Thoracic aorta (tissue), 2 donors: ENCODE results near the gene HERC3. TPM values are rescaled to one million over a fixed set of nuclear protein-coding genes. Genes with fewer than 3 reads are reported as not detected.

Experiments
- ATAC-seq: fragments of 150-250 bp; one replicate; pipeline ENCODE4 v1.8.0; 2017; ENCODE audit warnings: low read depth; ENCODE audit not compliant: insufficient number of reproducible peaks, low FRiP score
- DNase-seq: peaks from one replicate; pipeline ENCODE4 v3.0.0-alpha.2; 2020; ENCODE audit warnings: low spot score
- H3K27ac ChIP-seq, 2 donors: fragments of 200-600 bp; sonication (generic); 1 replicate in 1 of 2; 2 replicates in 1 of 2; pipeline ENCODE4 v1.5.1; 2016; ENCODE audit warnings: mild to moderate bottlenecking in 2 of 2, moderate library complexity in 2 of 2
- H3K27me3 ChIP-seq: fragments of 200-600 bp; sonication (generic); replicated peaks from 2 replicates; pipeline ENCODE4 v1.6.0; 2016; ENCODE audit warnings: mild to moderate bottlenecking; ENCODE audit not compliant: insufficient read depth
- H3K36me3 ChIP-seq: fragments of 200-600 bp; sonication (generic); one replicate; pipeline ENCODE4 v1.5.1; 2016
- H3K4me1 ChIP-seq, 2 donors: fragments of 200-600 bp; sonication (generic); 1 replicate in 1 of 2; 2 replicates in 1 of 2; pipeline versions ENCODE4 v1.5.1 to v1.6.0; 2016; ENCODE audit warnings: low read depth in 2 of 2, mild to moderate bottlenecking in 1 of 2; ENCODE audit not compliant: control insufficient read depth in 1 of 2
- H3K4me3 ChIP-seq: fragments of 200-600 bp; sonication (generic); 2 replicates; pipeline ENCODE4 v1.5.1; 2016; ENCODE audit warnings: mild to moderate bottlenecking
- H3K9me3 ChIP-seq: fragments of 200-600 bp; sonication (generic); 2 replicates; pipeline ENCODE4 v1.5.1; 2016
- total RNA-seq, 2 donors: library from RNA; depleted of rRNA; stranded (reverse); fragments of >200 nt; gene quantifications; one replicate each; pipeline versions ENCODE4 v1.1.0 to v1.2.3, GENCODE V29; 2016
- TF ChIP-seq, protein P1 (sequence below): fragments of 200-600 bp; sonication (generic); IDR thresholded peaks from one replicate; pipeline ENCODE4 v1.5.1; 2019; ENCODE audit warnings: antibody characterized with exemption

Gene HERC3
- total RNA-seq, 2 donors from 2014 or later = 34.5 to 51.4 TPM

GRCh38 chr4:88585917-88586316 is 6.4 kb upstream of the HERC3 start:
- H3K36me3 ChIP-seq = no peaks in the 10 kb centered on the region
- no peak for DNase-seq

DNA sequence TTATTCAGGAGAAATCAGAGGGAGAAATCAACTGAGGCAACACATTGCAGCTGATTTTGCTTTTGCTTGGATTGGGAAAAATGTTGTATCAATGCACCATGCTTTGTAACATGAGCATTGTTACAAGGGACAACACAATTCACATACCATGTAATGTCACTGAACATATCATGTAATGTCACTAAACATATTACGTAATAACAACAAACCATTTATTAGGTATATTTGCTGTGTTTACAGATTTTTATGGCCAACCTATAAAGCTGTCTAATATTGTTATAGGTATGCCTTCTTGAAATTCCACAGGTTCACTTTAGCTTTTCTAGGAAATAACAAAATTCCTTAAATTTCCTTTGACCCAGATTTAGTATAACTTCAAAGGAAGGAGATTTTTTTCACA is 5.0 kb upstream of the HERC3 start:
- ATAC-seq = no peak
- H3K9me3 ChIP-seq = no peaks in the 10 kb centered on the region
- TF ChIP-seq, protein P1, sequence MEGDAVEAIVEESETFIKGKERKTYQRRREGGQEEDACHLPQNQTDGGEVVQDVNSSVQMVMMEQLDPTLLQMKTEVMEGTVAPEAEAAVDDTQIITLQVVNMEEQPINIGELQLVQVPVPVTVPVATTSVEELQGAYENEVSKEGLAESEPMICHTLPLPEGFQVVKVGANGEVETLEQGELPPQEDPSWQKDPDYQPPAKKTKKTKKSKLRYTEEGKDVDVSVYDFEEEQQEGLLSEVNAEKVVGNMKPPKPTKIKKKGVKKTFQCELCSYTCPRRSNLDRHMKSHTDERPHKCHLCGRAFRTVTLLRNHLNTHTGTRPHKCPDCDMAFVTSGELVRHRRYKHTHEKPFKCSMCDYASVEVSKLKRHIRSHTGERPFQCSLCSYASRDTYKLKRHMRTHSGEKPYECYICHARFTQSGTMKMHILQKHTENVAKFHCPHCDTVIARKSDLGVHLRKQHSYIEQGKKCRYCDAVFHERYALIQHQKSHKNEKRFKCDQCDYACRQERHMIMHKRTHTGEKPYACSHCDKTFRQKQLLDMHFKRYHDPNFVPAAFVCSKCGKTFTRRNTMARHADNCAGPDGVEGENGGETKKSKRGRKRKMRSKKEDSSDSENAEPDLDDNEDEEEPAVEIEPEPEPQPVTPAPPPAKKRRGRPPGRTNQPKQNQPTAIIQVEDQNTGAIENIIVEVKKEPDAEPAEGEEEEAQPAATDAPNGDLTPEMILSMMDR = no peak

More at GRCh38 chr4:88585917-88586316, 6.4 kb upstream of the HERC3 start:
- ATAC-seq = no peak
- H3K27me3 ChIP-seq = no peaks in the 10 kb centered on the region
- no peaks in the 10 kb centered on the region for H3K9me3 ChIP-seq
- no peak overlapping the region for H3K27ac ChIP-seq
- H3K4me1 ChIP-seq = peaks cover 0 to 1% of the 10 kb centered on the region in 2 donors
- no peak overlapping the region for H3K4me3 ChIP-seq
- TF ChIP-seq, protein P1 = no peak

DNA sequence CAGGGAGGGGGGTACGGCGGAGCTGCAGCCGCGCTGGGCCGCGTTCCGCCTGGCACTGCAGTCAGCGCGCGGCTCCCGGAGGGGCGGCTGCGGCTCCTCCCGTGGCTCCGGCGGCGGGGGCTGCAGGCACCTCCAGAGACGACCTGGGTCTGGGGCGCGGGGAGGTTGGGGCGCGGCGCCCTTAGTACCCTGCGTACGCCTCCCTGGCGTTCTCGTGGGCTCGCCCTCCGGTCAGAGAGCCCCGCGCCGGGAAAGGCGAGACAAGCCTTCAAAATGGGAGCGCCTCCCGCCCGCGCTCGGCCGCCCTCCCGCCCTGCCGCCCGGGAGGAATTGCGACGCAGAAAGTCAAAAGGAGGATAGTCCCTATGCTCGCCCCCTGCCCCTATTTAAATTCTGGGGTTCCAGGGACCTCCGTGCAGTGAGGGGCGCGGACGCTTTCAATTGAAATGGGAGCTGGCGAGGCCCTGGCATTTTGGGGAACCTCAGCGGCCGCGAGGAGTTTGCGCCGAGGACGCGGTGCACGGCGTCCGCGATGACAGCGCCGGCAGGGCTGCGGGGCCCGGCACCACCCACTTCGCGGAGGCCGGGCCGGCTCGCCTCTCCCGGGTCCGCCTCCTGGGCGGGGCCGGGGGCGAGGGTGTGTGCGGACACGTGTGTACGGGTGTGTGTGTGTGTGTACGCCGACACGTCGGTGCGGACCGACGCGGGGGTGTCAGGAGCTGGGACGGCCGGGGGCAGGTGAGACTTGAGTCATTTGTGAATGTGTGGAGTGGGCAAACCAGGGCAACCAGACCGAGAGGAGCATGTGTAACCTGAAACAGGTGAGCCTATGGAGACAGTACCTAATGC is 544 bp downstream of the HERC3 start:
- H3K27me3 ChIP-seq = no peaks in the 10 kb centered on the region
- no peaks in the 10 kb centered on the region for H3K36me3 ChIP-seq
- no peaks in the 10 kb centered on the region for H3K9me3 ChIP-seq
- H3K4me3 ChIP-seq = peak overlapping the region; percentile 90
- H3K27ac ChIP-seq = peak overlapping the region; percentile 93 to 95
- H3K4me1 ChIP-seq = peaks cover 8 to 30% of the 10 kb centered on the region in 2 donors
- ATAC-seq (peak; percentile 51), DNase-seq (peak; percentile 56)
- TF ChIP-seq, protein P1 = no peak

More for the DNA sequence above, 5.0 kb upstream of the HERC3 start:
- H3K27ac ChIP-seq = no peak overlapping the region
- H3K4me1 ChIP-seq = peaks cover 0 to 8% of the 10 kb centered on the region in 2 donors
- DNase-seq = no peak
- no peak overlapping the region for H3K4me3 ChIP-seq
- H3K36me3 ChIP-seq = no peaks in the 10 kb centered on the region
- H3K27me3 ChIP-seq = no peaks in the 10 kb centered on the region

DNA sequence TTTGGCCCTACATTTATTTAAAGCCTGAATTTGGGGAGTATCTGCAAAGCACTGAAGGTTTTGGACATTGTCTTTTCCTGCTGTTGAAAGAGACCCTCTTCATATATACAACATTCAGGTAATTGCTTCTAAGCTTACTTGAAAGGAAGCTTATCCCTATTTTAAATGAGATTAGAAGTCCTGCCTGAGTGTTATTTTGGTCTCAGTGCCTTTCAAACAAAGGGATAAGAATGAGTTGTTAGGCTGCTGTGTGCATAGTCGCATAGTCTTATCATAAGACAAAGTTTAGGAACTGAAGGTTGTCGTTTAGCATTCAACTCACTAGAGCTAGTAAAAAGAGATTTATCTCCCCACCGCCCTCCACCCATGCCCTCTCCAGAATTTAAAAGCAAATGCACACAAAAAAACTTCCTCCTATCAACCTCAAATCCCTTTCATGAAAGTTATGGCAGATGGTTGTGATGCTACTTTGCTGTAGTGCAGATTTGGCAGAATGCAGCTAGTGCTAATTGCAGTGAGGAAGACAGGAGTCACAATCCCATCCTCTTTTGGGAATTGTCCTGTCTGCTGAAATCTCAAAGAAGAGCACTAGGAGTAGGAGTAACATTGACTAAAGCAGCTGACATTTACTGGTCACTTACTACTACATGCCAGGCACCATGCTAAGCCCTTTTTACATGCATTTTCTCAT is 5.8 kb downstream of the HERC3 start:
- Histone ChIP-seq H3K4me3 (no peak overlapping the region), H3K4me1 (peaks cover 23 to 51% of the 10 kb centered on the region in 2 donors), H3K9me3 (no peaks in the 10 kb centered on the region), H3K36me3 (peaks cover 4% of the 10 kb centered on the region), H3K27ac (no peak overlapping the region), H3K27me3 (no peaks in the 10 kb centered on the region)
- no peak for DNase-seq
- TF ChIP-seq, protein P1 = no peak
- ATAC-seq = no peak

DNA sequence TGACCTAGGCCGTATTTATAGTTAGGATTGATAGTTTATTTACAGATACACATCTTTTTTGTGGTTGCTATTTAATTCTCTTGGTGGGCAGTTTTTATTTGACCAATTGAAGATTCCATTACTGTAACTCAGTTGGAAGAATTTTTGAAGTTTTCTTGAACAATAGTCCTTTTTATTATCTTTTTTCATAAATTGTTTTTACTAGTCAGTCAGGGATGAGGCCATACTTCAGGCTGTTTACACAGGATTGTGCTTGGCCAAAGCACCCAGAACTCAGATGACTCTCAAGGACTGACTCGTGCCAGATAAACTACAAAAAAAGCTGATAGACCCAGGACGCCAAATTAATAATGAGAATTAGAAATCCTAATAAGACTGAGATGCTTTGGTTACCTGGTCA is 7.0 kb downstream of the HERC3 start:
- Histone ChIP-seq H3K4me1 (peaks cover 15 to 40% of the 10 kb centered on the region in 2 donors), H3K36me3 (peaks cover 4% of the 10 kb centered on the region), H3K4me3 (peak overlapping the region; percentile 31), H3K9me3 (no peaks in the 10 kb centered on the region), H3K27ac (peak overlapping the region; percentile 4 to 51), H3K27me3 (no peaks in the 10 kb centered on the region)
- ATAC-seq (peak; percentile 59), DNase-seq (no peak)
- TF ChIP-seq, protein P1 = no peak
